IMR-90 (cell line): ENCODE measurements around the gene TMPRSS9. TPM values are rescaled to one million over a fixed set of nuclear protein-coding genes. Genes with fewer than 3 reads are reported as not detected.

ENCODE experiments used
- ATAC-seq: fragments of 200-7000 bp; cut with Tn5 transposase; 2 replicates; pipeline ENCODE4 v1.9.1; 2020; ENCODE audit warnings: low read depth, mild to moderate bottlenecking, moderate library complexity
- BruUV-seq: library from RNA; stranded (reverse); fragments of 400-500 nt; replicated peaks from 2 replicates; lab custom pipeline; 2021; lab: Mats Ljungman, UMichigan
- CTCF ChIA-PET: fragments of 300-600 bp; formaldehyde crosslinking; extraction: SDS; loops from one replicate; lab custom pipeline; 2021; ENCODE audit warnings: antibody characterized with exemption; lab: Yijun Ruan, JAX
- POLR2A ChIA-PET: fragments of 300-600 bp; sonication (Branson Sonifier 250); formaldehyde crosslinking; loops from one replicate; lab custom pipeline; 2022; ENCODE audit warnings: antibody characterized with exemption; ENCODE audit not compliant: unreplicated experiment; lab: Charles Lee
- DNase-seq: peaks from one replicate; pipeline ENCODE4 v3.0.0; 2013
- H2AFZ ChIP-seq: replicated peaks from 2 replicates; pipeline ENCODE3; 2013; ENCODE audit warnings: low read length, mild to moderate bottlenecking; ENCODE audit not compliant: poor library complexity
- H2AK5ac ChIP-seq: 2 replicates; pipeline ENCODE4 v1.6.1; 2013; ENCODE audit warnings: low read depth, low read length, inconsistent platforms
- H2AK9ac ChIP-seq: replicated peaks from 2 replicates; pipeline ENCODE3; 2013; ENCODE audit warnings: mild to moderate bottlenecking, low read depth, low read length, moderate library complexity; ENCODE audit not compliant: poor library complexity
- H2BK120ac ChIP-seq: 2 replicates; pipeline ENCODE4 v1.6.1; 2013; ENCODE audit warnings: low read depth, low read length, inconsistent platforms
- H2BK15ac ChIP-seq: 3 replicates; pipeline ENCODE4 v1.6.1; 2013; ENCODE audit warnings: low read depth, low read length, inconsistent platforms
- H2BK20ac ChIP-seq: 2 replicates; pipeline ENCODE4 v1.6.1; 2013; ENCODE audit warnings: low read depth, mild to moderate bottlenecking, inconsistent platforms, low read length, moderate library complexity
- H2BK5ac ChIP-seq: 2 replicates; pipeline ENCODE4 v1.6.1; 2013; ENCODE audit warnings: mild to moderate bottlenecking, low read depth, low read length, inconsistent platforms; ENCODE audit not compliant: poor library complexity, severe bottlenecking
- H3K14ac ChIP-seq: replicated peaks from 2 replicates; pipeline ENCODE4 v1.6.1; 2013; ENCODE audit warnings: low read depth, low read length, inconsistent platforms
- H3K18ac ChIP-seq: 2 replicates; pipeline ENCODE4 v1.6.1; 2013; ENCODE audit warnings: low read depth, low read length, control low read depth
- H3K23ac ChIP-seq: 2 replicates; pipeline ENCODE4 v1.6.1; 2013; ENCODE audit warnings: low read depth, low read length, inconsistent platforms
- H3K27ac ChIP-seq: 2 replicates; pipeline ENCODE4 v1.5.1; 2013; ENCODE audit warnings: mild to moderate bottlenecking, control low read depth, low read length; ENCODE audit not compliant: insufficient read depth
- H3K27me3 ChIP-seq: 2 replicates; pipeline ENCODE4 v1.6.1; 2013; ENCODE audit warnings: low read length; ENCODE audit not compliant: control insufficient read depth, insufficient read depth
- H3K36me3 ChIP-seq: 2 replicates; pipeline ENCODE4 v1.6.1; 2013; ENCODE audit warnings: low read length, mixed read lengths; ENCODE audit not compliant: control insufficient read depth, insufficient read depth
- H3K4ac ChIP-seq: 2 replicates; pipeline ENCODE4 v1.6.1; 2013; ENCODE audit warnings: low read depth, low read length, inconsistent platforms
- H3K4me1 ChIP-seq: 2 replicates; pipeline ENCODE4 v1.6.1; 2013; ENCODE audit warnings: low read length, mixed read lengths; ENCODE audit not compliant: control insufficient read depth, insufficient read depth
- H3K4me2 ChIP-seq: 2 replicates; pipeline ENCODE4 v1.6.1; 2013; ENCODE audit warnings: low read depth, mild to moderate bottlenecking, control low read depth, low read length, moderate library complexity
- H3K4me3 ChIP-seq: 2 replicates; pipeline ENCODE4 v1.5.1; 2013; ENCODE audit warnings: low read depth, mild to moderate bottlenecking, control low read depth, low read length, moderate library complexity; ENCODE audit not compliant: insufficient read depth
- H3K56ac ChIP-seq: 2 replicates; pipeline ENCODE4 v1.6.1; 2013; ENCODE audit warnings: low read length, inconsistent platforms; ENCODE audit not compliant: insufficient read depth; ENCODE audit errors: extremely low read depth
- H3K79me1 ChIP-seq, 2 experiments: 2 replicates each; pipeline ENCODE4 v1.6.1; 2013; ENCODE audit warnings: low read length in 2 of 2, inconsistent platforms in 1 of 2, low read depth in 1 of 2
- H3K9ac ChIP-seq: 2 replicates; pipeline ENCODE4 v1.6.1; 2013; ENCODE audit warnings: low read depth, low read length, control low read depth
- H3K9me1 ChIP-seq: 2 replicates; pipeline ENCODE4 v1.6.1; 2013; ENCODE audit warnings: low read length, inconsistent platforms; ENCODE audit not compliant: insufficient read depth
- H3K9me3 ChIP-seq: 2 replicates; pipeline ENCODE4 v1.6.1; 2013; ENCODE audit warnings: low read length; ENCODE audit not compliant: control insufficient read depth, insufficient read depth
- H4K20me1 ChIP-seq: 2 replicates; pipeline ENCODE4 v1.6.1; 2013; ENCODE audit warnings: low read length, inconsistent platforms; ENCODE audit not compliant: insufficient read depth
- H4K5ac ChIP-seq: 2 replicates; pipeline ENCODE4 v1.6.1; 2013; ENCODE audit warnings: mild to moderate bottlenecking, low read depth, low read length, control low read depth
- H4K8ac ChIP-seq, 2 experiments: 2 replicates each; pipeline ENCODE4 v1.6.1; 2013; ENCODE audit warnings: low read depth in 2 of 2, low read length in 2 of 2, control low read depth in 1 of 2, inconsistent platforms in 1 of 2
- H4K91ac ChIP-seq: 2 replicates; pipeline ENCODE4 v1.6.1; 2013; ENCODE audit warnings: low read depth, low read length, inconsistent platforms; ENCODE audit not compliant: insufficient read depth
- BHLHE40 ChIP-seq: fragments of 150-350 bp; IDR thresholded peaks from 2 replicates; pipeline ENCODE4 v1.6.1; 2016; ENCODE audit warnings: mild to moderate bottlenecking, low read depth, low read length
- CEBPB ChIP-seq: IDR thresholded peaks from 2 replicates; pipeline ENCODE4 v1.6.1; 2012; ENCODE audit warnings: low read depth, low read length, improper control_type of control experiment
- CHD1 ChIP-seq: IDR thresholded peaks from 2 replicates; pipeline ENCODE4 v1.6.1; 2012; ENCODE audit warnings: low read depth, low read length, improper control_type of control experiment
- FOS ChIP-seq: fragments of 150-350 bp; IDR thresholded peaks from 2 replicates; pipeline ENCODE4 v1.6.1; 2016; ENCODE audit warnings: low read depth, low read length
- MAFK ChIP-seq: IDR thresholded peaks from 2 replicates; pipeline ENCODE4 v1.6.1; 2012; ENCODE audit warnings: low read depth, low read length, improper control_type of control experiment
- MAZ ChIP-seq: IDR thresholded peaks from 2 replicates; pipeline ENCODE4 v1.6.1; 2012; ENCODE audit warnings: low read depth, mild to moderate bottlenecking, low read length, improper control_type of control experiment, moderate library complexity, borderline replicate concordance
- MXI1 ChIP-seq: IDR thresholded peaks from 2 replicates; pipeline ENCODE4 v1.6.1; 2012; ENCODE audit warnings: low read depth, mild to moderate bottlenecking, low read length, moderate library complexity, borderline replicate concordance
- NFE2L2 ChIP-seq: fragments of 150-350 bp; IDR thresholded peaks from 2 replicates; pipeline ENCODE4 v1.6.1; 2016; ENCODE audit warnings: low read depth, mild to moderate bottlenecking, low read length
- POLR2A ChIP-seq: IDR thresholded peaks from 2 replicates; pipeline ENCODE4 v1.6.1; 2012; ENCODE audit warnings: mild to moderate bottlenecking, low read depth, low read length
- RAD21 ChIP-seq: IDR thresholded peaks from 2 replicates; pipeline ENCODE4 v1.6.1; 2012; ENCODE audit warnings: low read length, improper control_type of control experiment
- RCOR1 ChIP-seq: IDR thresholded peaks from 2 replicates; pipeline ENCODE4 v1.6.1; 2012; ENCODE audit warnings: mild to moderate bottlenecking, low read length, improper control_type of control experiment; ENCODE audit not compliant: insufficient replicate concordance
- RFX5 ChIP-seq: IDR thresholded peaks from 2 replicates; pipeline ENCODE4 v1.8.0; 2012; ENCODE audit warnings: low read depth, mild to moderate bottlenecking, low read length, moderate library complexity
- SMC3 ChIP-seq: fragments of 150-350 bp; IDR thresholded peaks from 2 replicates; pipeline ENCODE4 v1.6.1; 2016; ENCODE audit warnings: low read depth, mild to moderate bottlenecking, antibody characterized with exemption, low read length, moderate library complexity
- WGBS, 2 experiments: methylation state at CpG; one replicate each; pipeline versions ENCODE4 v1.1.5 to v1.1.7; 2013; ENCODE audit warnings: missing lambda C conversion rate in 2 of 2; ENCODE audit not compliant: insufficient read length in 1 of 2; ENCODE audit errors: extremely low coverage in 2 of 2; 5-methylcytosine and 5-hydroxymethylcytosine counted together
- dilution Hi-C: fragments of 300-500 bp; cut with HindIII; formaldehyde crosslinking; loops from one replicate; pipeline ENCODE4 v1.14.3; 2018; ENCODE audit warnings: low sequenced_read_pairs; ENCODE audit not compliant: unreplicated experiment
- in situ Hi-C: fragments of 300-500 bp; cut with MboI; formaldehyde crosslinking; loops from 3 replicates; pipeline ENCODE4 v1.14.3; 2019; ENCODE audit warnings: low sequenced_read_pairs, inconsistent platforms, mixed read lengths
- intact Hi-C: fragments of 100-400 bp; cut with micrococcal nuclease; formaldehyde crosslinking; loops from 2 replicates; pipeline ENCODE4 v1.10.0; 2022
- polyA plus RNA-seq, 3 experiments: library from polyadenylated mRNA; depleted of rRNA; stranded (reverse); fragments of >200 nt; gene quantifications; 2 replicates each; pipeline ENCODE4 v1.2.3, GENCODE V29; 2012; ENCODE audit warnings: low replicate concordance in 1 of 3
- total RNA-seq: library from RNA; depleted of rRNA; stranded (reverse); fragments of >200 nt; gene quantifications from 2 replicates; pipeline ENCODE4 v1.2.3, GENCODE V29; 2012
- TF ChIP-seq, protein P1 (sequence below): conservative IDR thresholded peaks from 2 replicates; pipeline ENCODE4 v1.5.1; 2012; ENCODE audit warnings: mild to moderate bottlenecking, low read depth, low read length, improper control_type of control experiment

TMPRSS9 gene
- total and polyA plus RNA-seq, 2 of the 4 experiments (the other 2 are of a cell fraction) = not detected

DNA sequence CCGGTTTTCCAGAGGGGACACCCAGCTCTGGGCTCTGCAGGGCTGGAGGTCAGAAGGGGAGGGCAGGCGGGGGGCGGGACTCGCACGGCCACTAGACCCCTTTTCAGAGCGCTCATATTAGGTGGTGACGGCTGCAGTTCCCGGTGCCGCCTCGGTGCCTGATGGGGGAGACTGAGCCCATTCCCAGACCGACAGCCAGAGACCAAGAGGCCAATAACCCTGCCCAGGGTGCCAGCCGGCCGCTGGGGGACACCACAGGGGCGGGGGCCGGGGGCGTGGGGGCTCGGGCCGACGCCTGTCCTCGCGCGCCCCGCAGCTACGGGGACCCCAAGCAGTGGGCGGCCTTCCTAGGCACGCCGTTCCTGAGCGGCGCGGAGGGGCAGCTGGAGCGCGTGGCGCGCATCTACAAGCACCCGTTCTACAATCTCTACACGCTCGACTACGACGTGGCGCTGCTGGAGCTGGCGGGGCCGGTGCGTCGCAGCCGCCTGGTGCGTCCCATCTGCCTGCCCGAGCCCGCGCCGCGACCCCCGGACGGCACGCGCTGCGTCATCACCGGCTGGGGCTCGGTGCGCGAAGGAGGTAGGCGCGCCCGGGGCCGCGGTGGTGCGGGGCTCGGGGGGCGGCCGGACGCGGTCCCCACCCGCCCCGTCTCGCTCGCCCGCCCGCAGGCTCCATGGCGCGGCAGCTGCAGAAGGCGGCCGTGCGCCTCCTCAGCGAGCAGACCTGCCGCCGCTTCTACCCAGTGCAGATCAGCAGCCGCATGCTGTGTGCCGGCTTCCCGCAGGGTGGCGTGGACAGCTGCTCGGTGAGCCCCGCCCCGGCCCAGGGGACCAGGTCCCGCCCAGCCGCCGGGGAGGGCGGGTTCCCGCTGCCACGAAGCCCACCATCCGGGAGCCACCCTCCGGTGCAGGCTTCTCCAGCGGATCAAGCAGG lies 64.9 kb downstream of the TMPRSS9 start:
- no peak overlapping the region for H3K9ac ChIP-seq
- H3K9me1 ChIP-seq = no peaks in the 10 kb centered on the region; the same call in 1 of the 2 replicates
- no TSS peak for BruUV-seq
- no peak overlapping the region for H3K56ac ChIP-seq
- no peak overlapping the region for H2BK120ac ChIP-seq
- no peak overlapping the region for H2BK15ac ChIP-seq
- no peak overlapping the region for H4K5ac ChIP-seq
- TF ChIP-seq NFE2L2 (no peak), MXI1 (0 out of 2 replicates have a peak, but pooled peaks have one; percentile 34), POLR2A (no peak), BHLHE40 (no peak), MAFK (no peak), RAD21 (peak; percentile 39; the same call in 1 of the 2 replicates), CHD1 (no peak), SMC3 (peak; percentile 39), RFX5 (no peak), FOS (no peak), RCOR1 (no peak), CEBPB (no peak), MAZ (no peak)
- TF ChIP-seq, protein P1, sequence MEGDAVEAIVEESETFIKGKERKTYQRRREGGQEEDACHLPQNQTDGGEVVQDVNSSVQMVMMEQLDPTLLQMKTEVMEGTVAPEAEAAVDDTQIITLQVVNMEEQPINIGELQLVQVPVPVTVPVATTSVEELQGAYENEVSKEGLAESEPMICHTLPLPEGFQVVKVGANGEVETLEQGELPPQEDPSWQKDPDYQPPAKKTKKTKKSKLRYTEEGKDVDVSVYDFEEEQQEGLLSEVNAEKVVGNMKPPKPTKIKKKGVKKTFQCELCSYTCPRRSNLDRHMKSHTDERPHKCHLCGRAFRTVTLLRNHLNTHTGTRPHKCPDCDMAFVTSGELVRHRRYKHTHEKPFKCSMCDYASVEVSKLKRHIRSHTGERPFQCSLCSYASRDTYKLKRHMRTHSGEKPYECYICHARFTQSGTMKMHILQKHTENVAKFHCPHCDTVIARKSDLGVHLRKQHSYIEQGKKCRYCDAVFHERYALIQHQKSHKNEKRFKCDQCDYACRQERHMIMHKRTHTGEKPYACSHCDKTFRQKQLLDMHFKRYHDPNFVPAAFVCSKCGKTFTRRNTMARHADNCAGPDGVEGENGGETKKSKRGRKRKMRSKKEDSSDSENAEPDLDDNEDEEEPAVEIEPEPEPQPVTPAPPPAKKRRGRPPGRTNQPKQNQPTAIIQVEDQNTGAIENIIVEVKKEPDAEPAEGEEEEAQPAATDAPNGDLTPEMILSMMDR = peak; percentile 49
- CTCF ChIA-PET = no interaction called here
- H3K4me2 ChIP-seq = peak overlapping the region; percentile 44
- no peaks in the 10 kb centered on the region for H3K27me3 ChIP-seq
- H2BK5ac ChIP-seq = no peak overlapping the region
- H3K27ac ChIP-seq = no peak overlapping the region
- POLR2A ChIA-PET = no interaction called here
- WGBS, 2 experiments = 16% methylated on average over 62 of the region's 101 CpGs; no CpG with 5 or more reads in 1 of the 2 experiments
- peak overlapping the region; percentile 12; the same call in 1 of the 2 replicates for H3K4me3 ChIP-seq
- H3K36me3 ChIP-seq = peaks cover 5% of the 10 kb centered on the region; the same call in 1 of the 2 replicates
- H3K79me1 ChIP-seq = peaks cover 25 to 74% of the 10 kb centered on the region in 2 experiments
- ATAC-seq (peak; percentile 47), DNase-seq (peak; percentile 69)
- no peak overlapping the region for H3K18ac ChIP-seq
- peak overlapping the region; percentile 70 for H2AFZ ChIP-seq
- peaks cover 29% of the 10 kb centered on the region for H4K20me1 ChIP-seq
- H2AK9ac ChIP-seq = peak overlapping the region; percentile 90
- in situ Hi-C loops (no loop called here), dilution Hi-C loops (no loop called here), intact Hi-C loops (no loop called here)
- no peaks in the 10 kb centered on the region for H3K9me3 ChIP-seq
- H4K8ac ChIP-seq = no peak overlapping the region
- H2BK20ac ChIP-seq = no peak overlapping the region
- no peak overlapping the region for H2AK5ac ChIP-seq
- no peak overlapping the region for H3K23ac ChIP-seq
- H3K14ac ChIP-seq = no peak overlapping the region
- H3K4me1 ChIP-seq = peaks cover 12% of the 10 kb centered on the region
- no peak overlapping the region for H4K91ac ChIP-seq
- H3K4ac ChIP-seq = no peak overlapping the region; the same call in 1 of the 2 replicates
